ENCODE measurements around the gene DAPK1.

Gene DAPK1

GRCh38 chr9:87663556-87663955, 165.9 kb downstream of the DAPK1 start:
- H3K9ac ChIP-seq (ENCODE audit: low read length in 5 of 5), result no peak overlapping the region
- peaks cover 0 to 8% (median 8%) of the 10 kb centered on the region in 5 donors for H3K9me3 ChIP-seq (ENCODE audit: control insufficient read depth in 5 of 5, low read length in 5 of 5)
- no peaks in the 10 kb centered on the region for H3K4me1 ChIP-seq (ENCODE audit: control insufficient read depth in 5 of 5, insufficient read depth in 5 of 5, low read length in 5 of 5)
- no peak overlapping the region for H3K27ac ChIP-seq (ENCODE audit: low read depth, low read length)
- H3K36me3 ChIP-seq (ENCODE audit: control insufficient read depth in 5 of 5, insufficient read depth in 5 of 5, low read length in 5 of 5), result peaks cover 0 to 43% (median 22%) of the 10 kb centered on the region in 5 donors
- no peak overlapping the region for H3K4me3 ChIP-seq (ENCODE audit: low read depth in 1 of 5, low read length in 5 of 5)
- H3K27me3 ChIP-seq (ENCODE audit: control insufficient read depth in 5 of 5, insufficient read depth in 4 of 5, low read length in 5 of 5), result no peaks in the 10 kb centered on the region

GRCh38 chr9:87664153-87665060, 166.7 kb downstream of the DAPK1 start:
- H3K27me3 ChIP-seq (ENCODE audit: control insufficient read depth in 5 of 5, insufficient read depth in 4 of 5, low read length in 5 of 5), result no peaks in the 10 kb centered on the region
- no peak overlapping the region for H3K9ac ChIP-seq (ENCODE audit: low read length in 5 of 5)
- no peak overlapping the region for H3K27ac ChIP-seq (ENCODE audit: low read depth, low read length)
- H3K36me3 ChIP-seq (ENCODE audit: control insufficient read depth in 5 of 5, insufficient read depth in 5 of 5, low read length in 5 of 5), result peaks cover 0 to 39% (median 16%) of the 10 kb centered on the region in 5 donors
- H3K4me3 ChIP-seq (ENCODE audit: low read depth in 1 of 5, low read length in 5 of 5), result no peak overlapping the region
- H3K4me1 ChIP-seq (ENCODE audit: control insufficient read depth in 5 of 5, insufficient read depth in 5 of 5, low read length in 5 of 5), result no peaks in the 10 kb centered on the region
- peaks cover 0 to 8% (median 8%) of the 10 kb centered on the region in 5 donors for H3K9me3 ChIP-seq (ENCODE audit: control insufficient read depth in 5 of 5, low read length in 5 of 5)

GRCh38 chr9:87665505-87665904, 167.8 kb downstream of the DAPK1 start:
- peaks cover 0 to 8% (median 8%) of the 10 kb centered on the region in 5 donors for H3K9me3 ChIP-seq (ENCODE audit: control insufficient read depth in 5 of 5, low read length in 5 of 5)
- no peaks in the 10 kb centered on the region for H3K4me1 ChIP-seq (ENCODE audit: control insufficient read depth in 5 of 5, insufficient read depth in 5 of 5, low read length in 5 of 5)
- no peak overlapping the region for H3K4me3 ChIP-seq (ENCODE audit: low read depth in 1 of 5, low read length in 5 of 5)
- peaks cover 0 to 42% (median 20%) of the 10 kb centered on the region in 5 donors for H3K36me3 ChIP-seq (ENCODE audit: control insufficient read depth in 5 of 5, insufficient read depth in 5 of 5, low read length in 5 of 5)
- no peak overlapping the region for H3K27ac ChIP-seq (ENCODE audit: low read depth, low read length)
- H3K27me3 ChIP-seq (ENCODE audit: control insufficient read depth in 5 of 5, insufficient read depth in 4 of 5, low read length in 5 of 5), result no peaks in the 10 kb centered on the region
- H3K9ac ChIP-seq (ENCODE audit: low read length in 5 of 5), result no peak overlapping the region

DNA sequence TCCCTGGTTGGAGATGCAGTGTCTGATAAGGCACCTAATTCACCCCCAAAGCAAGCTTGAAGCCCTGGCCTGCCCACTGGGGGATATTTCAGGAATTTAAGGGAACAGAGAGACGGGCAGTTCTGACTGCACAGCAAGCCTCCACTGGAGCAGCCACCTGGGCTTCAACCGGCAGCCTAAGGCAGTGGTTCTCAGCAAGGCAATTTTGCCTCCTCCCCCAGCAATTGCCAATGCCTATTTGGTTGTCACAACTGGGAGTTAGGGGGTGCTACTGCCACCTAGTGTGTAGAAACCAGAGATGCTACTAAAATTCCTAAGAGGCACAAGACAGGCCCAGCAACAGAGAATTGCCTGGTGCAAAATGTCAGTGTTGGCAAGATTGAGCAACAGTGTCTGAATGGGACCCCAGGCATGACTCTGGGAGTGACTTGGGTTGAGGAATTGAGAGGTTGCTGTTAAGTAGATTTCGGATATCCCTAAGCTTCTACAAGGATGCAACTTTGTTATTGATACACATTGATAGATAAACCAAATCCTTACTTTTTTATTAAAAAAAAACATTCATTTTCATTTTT, 169.6 kb downstream of the DAPK1 start:
- Histone ChIP-seq H3K4me1 (ENCODE audit: control insufficient read depth in 5 of 5, insufficient read depth in 5 of 5, low read length in 5 of 5) (no peaks in the 10 kb centered on the region), H3K9me3 (ENCODE audit: control insufficient read depth in 5 of 5, low read length in 5 of 5) (peaks cover 0 to 8% (median 8%) of the 10 kb centered on the region in 5 donors), H3K9ac (ENCODE audit: low read length in 5 of 5) (no peak overlapping the region), H3K36me3 (ENCODE audit: control insufficient read depth in 5 of 5, insufficient read depth in 5 of 5, low read length in 5 of 5) (peaks cover 0 to 52% (median 29%) of the 10 kb centered on the region in 5 donors), H3K27ac (ENCODE audit: low read depth, low read length) (no peak overlapping the region), H3K27me3 (ENCODE audit: control insufficient read depth in 5 of 5, insufficient read depth in 4 of 5, low read length in 5 of 5) (no peaks in the 10 kb centered on the region), H3K4me3 (ENCODE audit: low read depth in 1 of 5, low read length in 5 of 5) (no peak overlapping the region)

- H3K9ac ChIP-seq (ENCODE audit: low read length in 5 of 5), result no peak overlapping the region
- no peaks in the 10 kb centered on the region for H3K27me3 ChIP-seq (ENCODE audit: control insufficient read depth in 5 of 5, insufficient read depth in 4 of 5, low read length in 5 of 5)
- no peak overlapping the region for H3K4me3 ChIP-seq (ENCODE audit: low read depth in 1 of 5, low read length in 5 of 5)
- H3K9me3 ChIP-seq (ENCODE audit: control insufficient read depth in 5 of 5, low read length in 5 of 5), result peaks cover 0 to 8% (median 8%) of the 10 kb centered on the region in 5 donors
- H3K4me1 ChIP-seq (ENCODE audit: control insufficient read depth in 5 of 5, insufficient read depth in 5 of 5, low read length in 5 of 5), result no peaks in the 10 kb centered on the region
- no peak overlapping the region for H3K27ac ChIP-seq (ENCODE audit: low read depth, low read length)
- H3K36me3 ChIP-seq (ENCODE audit: control insufficient read depth in 5 of 5, insufficient read depth in 5 of 5, low read length in 5 of 5), result peaks cover 0 to 62% (median 29%) of the 10 kb centered on the region in 5 donors
These were observed 170.6 kb downstream of the DAPK1 start for GRCh38 chr9:87668222-87668621.

GRCh38 chr9:87668722-87669121, 171.1 kb downstream of the DAPK1 start:
- H3K4me3 ChIP-seq (ENCODE audit: low read depth in 1 of 5, low read length in 5 of 5), result no peak overlapping the region
- H3K9me3 ChIP-seq (ENCODE audit: control insufficient read depth in 5 of 5, low read length in 5 of 5), result peaks cover 0 to 8% (median 8%) of the 10 kb centered on the region in 5 donors
- no peak overlapping the region for H3K27ac ChIP-seq (ENCODE audit: low read depth, low read length)
- no peak overlapping the region for H3K9ac ChIP-seq (ENCODE audit: low read length in 5 of 5)
- H3K27me3 ChIP-seq (ENCODE audit: control insufficient read depth in 5 of 5, insufficient read depth in 4 of 5, low read length in 5 of 5), result no peaks in the 10 kb centered on the region
- no peaks in the 10 kb centered on the region for H3K4me1 ChIP-seq (ENCODE audit: control insufficient read depth in 5 of 5, insufficient read depth in 5 of 5, low read length in 5 of 5)
- peaks cover 0 to 62% (median 29%) of the 10 kb centered on the region in 5 donors for H3K36me3 ChIP-seq (ENCODE audit: control insufficient read depth in 5 of 5, insufficient read depth in 5 of 5, low read length in 5 of 5)

GRCh38 chr9:87670572-87671264, 173.1 kb downstream of the DAPK1 start:
- no peak overlapping the region for H3K27ac ChIP-seq (ENCODE audit: low read depth, low read length)
- H3K36me3 ChIP-seq (ENCODE audit: control insufficient read depth in 5 of 5, insufficient read depth in 5 of 5, low read length in 5 of 5), result peaks cover 0 to 44% (median 21%) of the 10 kb centered on the region in 5 donors
- H3K9ac ChIP-seq (ENCODE audit: low read length in 5 of 5), result no peak overlapping the region
- H3K4me1 ChIP-seq (ENCODE audit: control insufficient read depth in 5 of 5, insufficient read depth in 5 of 5, low read length in 5 of 5), result no peaks in the 10 kb centered on the region
- H3K4me3 ChIP-seq (ENCODE audit: low read depth in 1 of 5, low read length in 5 of 5), result no peak overlapping the region
- no peaks in the 10 kb centered on the region for H3K27me3 ChIP-seq (ENCODE audit: control insufficient read depth in 5 of 5, insufficient read depth in 4 of 5, low read length in 5 of 5)
- H3K9me3 ChIP-seq (ENCODE audit: control insufficient read depth in 5 of 5, low read length in 5 of 5), result peaks cover 0 to 8% (median 8%) of the 10 kb centered on the region in 5 donors

DNA sequence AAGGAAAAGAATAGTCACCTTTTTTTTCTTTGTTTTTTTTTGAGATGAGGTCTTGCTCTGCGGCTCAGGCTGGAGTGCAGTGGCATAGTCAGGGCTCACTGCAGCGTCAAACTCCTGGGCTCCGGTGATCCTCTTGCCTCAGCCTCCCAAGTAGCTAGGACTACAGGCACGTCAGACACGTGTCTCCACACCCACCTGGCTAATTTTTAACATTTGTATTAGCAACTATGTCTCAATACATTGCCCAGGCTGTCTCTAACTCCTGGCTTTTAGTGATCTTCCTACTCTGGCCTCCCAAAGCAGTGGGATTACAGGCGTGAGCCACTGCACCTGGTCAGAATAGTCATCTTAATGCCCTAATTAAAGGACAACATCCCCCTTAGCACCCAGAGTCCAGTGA, 173.8 kb downstream of the DAPK1 start:
- Histone ChIP-seq H3K36me3 (ENCODE audit: control insufficient read depth in 5 of 5, insufficient read depth in 5 of 5, low read length in 5 of 5) (peaks cover 0 to 42% (median 19%) of the 10 kb centered on the region in 5 donors), H3K4me3 (ENCODE audit: low read depth in 1 of 5, low read length in 5 of 5) (no peak overlapping the region), H3K27ac (ENCODE audit: low read depth, low read length) (no peak overlapping the region), H3K9me3 (ENCODE audit: control insufficient read depth in 5 of 5, low read length in 5 of 5) (peaks cover 0 to 8% (median 8%) of the 10 kb centered on the region in 5 donors), H3K9ac (ENCODE audit: low read length in 5 of 5) (no peak overlapping the region), H3K27me3 (ENCODE audit: control insufficient read depth in 5 of 5, insufficient read depth in 4 of 5, low read length in 5 of 5) (no peaks in the 10 kb centered on the region), H3K4me1 (ENCODE audit: control insufficient read depth in 5 of 5, insufficient read depth in 5 of 5, low read length in 5 of 5) (peaks cover 0 to 3% (median 0%) of the 10 kb centered on the region in 5 donors)

DNA sequence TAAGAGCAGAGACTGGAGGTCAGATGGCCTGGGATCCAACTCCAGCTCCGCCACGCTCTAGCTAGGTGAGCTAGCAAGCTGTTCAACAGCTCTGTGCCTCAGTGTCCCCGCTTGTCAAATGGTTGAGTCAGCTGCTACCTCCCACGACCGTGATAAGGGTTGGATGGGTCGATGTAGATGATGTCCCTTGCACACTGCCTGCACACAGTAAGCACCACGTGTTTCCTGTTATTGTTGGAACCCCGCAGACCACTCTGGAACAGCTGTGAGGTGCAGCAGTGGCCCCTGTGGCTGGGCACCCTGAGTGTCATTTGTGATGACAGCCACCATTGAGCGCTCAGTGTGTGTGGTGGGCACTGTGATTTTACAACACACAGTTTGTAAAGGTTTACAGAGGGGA, 174.3 kb downstream of the DAPK1 start:
- Histone ChIP-seq H3K27ac (ENCODE audit: low read depth, low read length) (no peak overlapping the region), H3K27me3 (ENCODE audit: control insufficient read depth in 5 of 5, insufficient read depth in 4 of 5, low read length in 5 of 5) (no peaks in the 10 kb centered on the region), H3K4me1 (ENCODE audit: control insufficient read depth in 5 of 5, insufficient read depth in 5 of 5, low read length in 5 of 5) (peaks cover 0 to 5% (median 3%) of the 10 kb centered on the region in 5 donors), H3K4me3 (ENCODE audit: low read depth in 1 of 5, low read length in 5 of 5) (no peak overlapping the region), H3K9ac (ENCODE audit: low read length in 5 of 5) (no peak overlapping the region), H3K36me3 (ENCODE audit: control insufficient read depth in 5 of 5, insufficient read depth in 5 of 5, low read length in 5 of 5) (peaks cover 0 to 42% (median 19%) of the 10 kb centered on the region in 5 donors), H3K9me3 (ENCODE audit: control insufficient read depth in 5 of 5, low read length in 5 of 5) (peaks cover 0 to 5% (median 4%) of the 10 kb centered on the region in 5 donors)
